Effector memory CD4-positive, alpha-beta T cell (primary cell): ENCODE results near the gene COLGALT1.
A peak's percentile ranks its signal among the peaks of the same experiment; 100 is the strongest.

Source experiments
- DNase-seq, 3 donors: peaks; one replicate each; pipeline ENCODE4 v3.0.0-alpha.2; 2020
- H3K27ac ChIP-seq: 2 replicates; pipeline ENCODE4 v1.7.0; 2013; ENCODE audit warnings: mild to moderate bottlenecking, low read length, moderate library complexity; ENCODE audit not compliant: insufficient read depth, poor library complexity, severe bottlenecking
- H3K27me3 ChIP-seq: replicated peaks from 2 replicates; pipeline ENCODE4 v1.7.0; 2013; ENCODE audit warnings: mild to moderate bottlenecking, low read length; ENCODE audit not compliant: insufficient read depth, control insufficient read depth, poor library complexity, severe bottlenecking
- H3K36me3 ChIP-seq: 2 replicates; pipeline ENCODE4 v1.7.0; 2013; ENCODE audit warnings: mild to moderate bottlenecking, low read length, moderate library complexity; ENCODE audit not compliant: control insufficient read depth, insufficient read depth
- H3K4me1 ChIP-seq: 2 replicates; pipeline ENCODE4 v1.7.0; 2013; ENCODE audit warnings: low read length, mild to moderate bottlenecking; ENCODE audit not compliant: control insufficient read depth, insufficient read depth, poor library complexity, severe bottlenecking
- H3K4me3 ChIP-seq: 2 replicates; pipeline ENCODE4 v1.7.0; 2013; ENCODE audit warnings: low read length, low read depth, mild to moderate bottlenecking; ENCODE audit not compliant: insufficient read depth, poor library complexity, severe bottlenecking
- H3K9me3 ChIP-seq: 2 replicates; pipeline ENCODE4 v1.7.0; 2013; ENCODE audit warnings: mild to moderate bottlenecking, low read length, moderate library complexity; ENCODE audit not compliant: control insufficient read depth

The COLGALT1 gene

GRCh38 chr19:17532116-17532515 is 23.3 kb upstream of the COLGALT1 start:
- no peak for DNase-seq
- Histone ChIP-seq H3K9me3 (no peaks in the 10 kb centered on the region), H3K27ac (no peak overlapping the region)

GRCh38 chr19:17532557-17532956 is 22.9 kb upstream of the COLGALT1 start:
- no peak overlapping the region for H3K27ac ChIP-seq
- no peaks in the 10 kb centered on the region for H3K27me3 ChIP-seq
- no peak for DNase-seq
- H3K9me3 ChIP-seq: no peaks in the 10 kb centered on the region
- no peaks in the 10 kb centered on the region for H3K36me3 ChIP-seq
- no peaks in the 10 kb centered on the region for H3K4me1 ChIP-seq
- H3K4me3 ChIP-seq: no peak overlapping the region

More at GRCh38 chr19:17532116-17532515, 23.3 kb upstream of the COLGALT1 start:
- Histone ChIP-seq H3K27me3 (no peaks in the 10 kb centered on the region), H3K4me3 (no peak overlapping the region), H3K4me1 (no peaks in the 10 kb centered on the region), H3K36me3 (no peaks in the 10 kb centered on the region)

GRCh38 chr19:17534767-17535166 is 20.7 kb upstream of the COLGALT1 start:
- no peaks in the 10 kb centered on the region for H3K27me3 ChIP-seq
- H3K9me3 ChIP-seq: no peaks in the 10 kb centered on the region
- no peak overlapping the region for H3K4me3 ChIP-seq
- peaks cover 8% of the 10 kb centered on the region for H3K4me1 ChIP-seq
- DNase-seq: no peak
- no peaks in the 10 kb centered on the region for H3K36me3 ChIP-seq
- no peak overlapping the region for H3K27ac ChIP-seq

- Histone ChIP-seq H3K9me3 (no peaks in the 10 kb centered on the region), H3K27ac (no peak overlapping the region), H3K4me3 (no peak overlapping the region), H3K27me3 (no peaks in the 10 kb centered on the region), H3K36me3 (no peaks in the 10 kb centered on the region), H3K4me1 (peaks cover 8% of the 10 kb centered on the region)
- no peak for DNase-seq
Observed at GRCh38 chr19:17536955-17537354, 18.5 kb upstream of the COLGALT1 start.

GRCh38 chr19:17538684-17539237 is 16.7 kb upstream of the COLGALT1 start:
- no peak for DNase-seq
- Histone ChIP-seq H3K27ac (no peak overlapping the region), H3K4me1 (peaks cover 8% of the 10 kb centered on the region), H3K9me3 (no peaks in the 10 kb centered on the region), H3K27me3 (no peaks in the 10 kb centered on the region), H3K4me3 (peak overlapping the region; percentile 62), H3K36me3 (no peaks in the 10 kb centered on the region)

- Histone ChIP-seq H3K27me3 (no peaks in the 10 kb centered on the region), H3K27ac (peak overlapping the region; percentile 39), H3K9me3 (no peaks in the 10 kb centered on the region), H3K4me3 (peak overlapping the region; percentile 62), H3K36me3 (no peaks in the 10 kb centered on the region), H3K4me1 (peaks cover 8% of the 10 kb centered on the region)
- peak; percentile 91 to 98 (median 97) for DNase-seq
Observed at GRCh38 chr19:17539238-17540117, 16.0 kb upstream of the COLGALT1 start.

- no peaks in the 10 kb centered on the region for H3K36me3 ChIP-seq
- no peak overlapping the region for H3K4me3 ChIP-seq
- peak in 1 of 3 donors; percentile 10 for DNase-seq
- no peak overlapping the region for H3K27ac ChIP-seq
- H3K4me1 ChIP-seq: peaks cover 8% of the 10 kb centered on the region
- no peaks in the 10 kb centered on the region for H3K27me3 ChIP-seq
- H3K9me3 ChIP-seq: no peaks in the 10 kb centered on the region
Observed at GRCh38 chr19:17540174-17540573, 15.3 kb upstream of the COLGALT1 start.

- Histone ChIP-seq H3K27me3 (no peaks in the 10 kb centered on the region), H3K9me3 (no peaks in the 10 kb centered on the region), H3K4me1 (peaks cover 8% of the 10 kb centered on the region), H3K4me3 (no peak overlapping the region), H3K27ac (no peak overlapping the region), H3K36me3 (no peaks in the 10 kb centered on the region)
- no peak for DNase-seq
Observed at GRCh38 chr19:17541184-17541759, 14.2 kb upstream of the COLGALT1 start.

- Histone ChIP-seq H3K9me3 (no peaks in the 10 kb centered on the region), H3K4me1 (peaks cover 8% of the 10 kb centered on the region), H3K27ac (no peak overlapping the region), H3K27me3 (no peaks in the 10 kb centered on the region), H3K36me3 (no peaks in the 10 kb centered on the region), H3K4me3 (no peak overlapping the region)
- DNase-seq: no peak
Observed at GRCh38 chr19:17542042-17542441, 13.4 kb upstream of the COLGALT1 start.
